Karpas-422 (cell line): ENCODE measurements around the gene EPHA2. TPM values are rescaled to one million over a fixed set of nuclear protein-coding genes. Genes with fewer than 3 reads are reported as not detected.

Experiments
- DNase-seq: peaks from one replicate; pipeline ENCODE4 v3.0.0-alpha.2; 2015
- H2AFZ ChIP-seq: fragments of 200-600 bp; sonication (generic); 2 replicates; pipeline ENCODE4 v1.6.1; 2014; ENCODE audit warnings: antibody characterized with exemption, low read length, mixed read lengths
- H3K27ac ChIP-seq: fragments of 200-600 bp; sonication (generic); 2 replicates; pipeline ENCODE4 v1.5.1; 2014; ENCODE audit warnings: mild to moderate bottlenecking, low read length, moderate library complexity
- H3K27me3 ChIP-seq: fragments of 200-600 bp; sonication (generic); 2 replicates; pipeline ENCODE4 v1.6.1; 2014; ENCODE audit warnings: low read length, mixed read lengths
- H3K36me3 ChIP-seq: fragments of 200-600 bp; sonication (generic); 2 replicates; pipeline ENCODE4 v1.6.1; 2014; ENCODE audit warnings: low read length, mixed read lengths; ENCODE audit not compliant: insufficient read depth
- H3K4me1 ChIP-seq: fragments of 200-600 bp; sonication (generic); 2 replicates; pipeline ENCODE4 v1.6.1; 2014; ENCODE audit warnings: mild to moderate bottlenecking, low read length, mixed read lengths
- H3K4me2 ChIP-seq: fragments of 200-600 bp; sonication (generic); 2 replicates; pipeline ENCODE4 v1.6.1; 2014; ENCODE audit warnings: low read length, low read depth, mild to moderate bottlenecking; ENCODE audit not compliant: poor library complexity, severe bottlenecking
- H3K4me3 ChIP-seq: fragments of 200-600 bp; sonication (generic); 2 replicates; pipeline ENCODE4 v1.5.1; 2014; ENCODE audit warnings: mild to moderate bottlenecking, antibody characterized with exemption, low read length, mixed read lengths
- H3K79me2 ChIP-seq: fragments of 200-600 bp; sonication (generic); 2 replicates; pipeline ENCODE4 v1.6.1; 2014; ENCODE audit warnings: mild to moderate bottlenecking, low read length, mixed read lengths
- H3K9ac ChIP-seq: fragments of 200-600 bp; sonication (generic); 2 replicates; pipeline ENCODE4 v1.6.0; 2014; ENCODE audit warnings: low read length
- H3K9me2 ChIP-seq: fragments of 200-600 bp; sonication (generic), shearing (Covaris generic); replicated peaks from 2 replicates; pipeline ENCODE4 v1.6.0; 2014; ENCODE audit warnings: mild to moderate bottlenecking, low read length, moderate library complexity; ENCODE audit not compliant: insufficient read depth
- H3K9me3 ChIP-seq: fragments of 300-700, 200-600 bp; sonication (generic); 2 replicates; pipeline ENCODE4 v1.6.1; 2014; ENCODE audit warnings: low read length, mixed read lengths
- H4K20me1 ChIP-seq: fragments of 200-600 bp; sonication (generic); 2 replicates; pipeline ENCODE4 v1.6.1; 2014; ENCODE audit warnings: mild to moderate bottlenecking, antibody characterized with exemption, low read length, low read depth; ENCODE audit not compliant: insufficient read depth
- total RNA-seq: library from RNA; depleted of rRNA; stranded (reverse); fragments of >200 nt; shearing (Covaris generic); gene quantifications from 2 replicates; pipeline ENCODE4 v1.2.3, GENCODE V29; 2014; ENCODE audit warnings: low replicate concordance

EPHA2 gene
- total RNA-seq, 1 experiment from 2014 or later: not detected

DNA sequence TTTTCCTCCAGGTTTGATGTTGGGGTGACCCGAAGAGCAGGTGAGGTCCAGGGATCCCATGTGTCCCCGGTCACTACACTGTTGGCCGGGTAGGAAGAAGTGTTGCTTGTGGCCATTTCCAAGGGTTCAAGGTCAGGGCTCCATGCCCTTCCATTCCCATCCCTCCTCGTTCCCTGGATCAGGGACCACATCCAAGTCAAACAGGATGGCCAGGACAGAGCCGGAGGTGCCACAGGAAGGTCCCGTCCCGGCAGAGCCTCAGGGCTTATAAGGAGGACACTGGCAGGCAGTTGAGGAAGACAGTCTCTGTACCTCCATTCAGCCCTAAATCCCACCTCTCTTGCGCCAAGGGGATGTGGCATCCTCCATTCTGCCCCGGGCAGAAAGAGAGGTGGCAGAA is 60.4 kb downstream of the EPHA2 start:
- Histone ChIP-seq H3K4me2 (no peak overlapping the region), H3K9me3 (no peaks in the 10 kb centered on the region), H3K4me1 (no peaks in the 10 kb centered on the region), H3K9ac (no peak overlapping the region), H4K20me1 (peaks cover 3% of the 10 kb centered on the region; the same call in 1 of the 2 replicates), H3K79me2 (no peaks in the 10 kb centered on the region), H3K27ac (no peak overlapping the region), H3K9me2 (no peaks in the 10 kb centered on the region), H3K4me3 (no peak overlapping the region), H3K27me3 (no peaks in the 10 kb centered on the region), H3K36me3 (no peaks in the 10 kb centered on the region), H2AFZ (no peak overlapping the region)
- peak; percentile 28 for DNase-seq

DNA sequence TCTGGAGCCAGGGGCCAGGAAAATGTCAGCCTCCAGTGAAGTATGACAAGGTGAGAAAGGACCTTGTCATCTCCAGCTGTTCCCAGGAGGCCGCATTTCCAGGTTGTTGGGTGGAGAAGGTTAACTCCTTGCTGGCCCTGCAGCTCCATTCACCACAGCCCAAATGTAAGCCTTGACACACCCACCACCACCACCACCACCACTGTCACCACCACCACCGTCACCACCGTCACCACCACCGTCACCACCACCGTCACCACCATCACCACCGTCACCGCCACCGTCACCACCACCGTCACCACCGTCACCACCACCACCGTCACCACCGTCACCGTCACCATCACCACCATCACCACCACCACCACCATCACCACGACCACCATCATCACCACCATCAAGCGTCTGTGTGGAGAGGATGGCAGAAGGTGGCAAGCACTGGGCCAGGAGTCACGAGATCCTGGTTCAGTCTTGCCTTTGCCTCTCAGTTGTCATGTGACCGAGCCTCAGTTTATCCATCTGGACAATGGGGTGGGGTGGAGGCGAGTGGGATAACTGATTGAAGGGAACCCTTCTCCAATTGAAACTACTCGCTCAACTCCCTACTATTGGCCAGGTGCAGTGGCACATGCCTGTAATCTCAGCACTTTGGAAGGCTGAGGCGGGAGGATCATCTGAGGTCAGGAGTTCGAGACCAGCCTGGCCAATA is 61.3 kb downstream of the EPHA2 start:
- Histone ChIP-seq H3K4me3 (no peak overlapping the region), H2AFZ (no peak overlapping the region), H3K9ac (no peak overlapping the region), H3K9me2 (no peaks in the 10 kb centered on the region), H3K27ac (no peak overlapping the region), H3K4me2 (no peak overlapping the region), H3K36me3 (no peaks in the 10 kb centered on the region), H3K27me3 (no peaks in the 10 kb centered on the region), H3K9me3 (no peaks in the 10 kb centered on the region), H3K4me1 (no peaks in the 10 kb centered on the region), H3K79me2 (no peaks in the 10 kb centered on the region), H4K20me1 (peaks cover 3% of the 10 kb centered on the region; the same call in 1 of the 2 replicates)
- no peak for DNase-seq

DNA sequence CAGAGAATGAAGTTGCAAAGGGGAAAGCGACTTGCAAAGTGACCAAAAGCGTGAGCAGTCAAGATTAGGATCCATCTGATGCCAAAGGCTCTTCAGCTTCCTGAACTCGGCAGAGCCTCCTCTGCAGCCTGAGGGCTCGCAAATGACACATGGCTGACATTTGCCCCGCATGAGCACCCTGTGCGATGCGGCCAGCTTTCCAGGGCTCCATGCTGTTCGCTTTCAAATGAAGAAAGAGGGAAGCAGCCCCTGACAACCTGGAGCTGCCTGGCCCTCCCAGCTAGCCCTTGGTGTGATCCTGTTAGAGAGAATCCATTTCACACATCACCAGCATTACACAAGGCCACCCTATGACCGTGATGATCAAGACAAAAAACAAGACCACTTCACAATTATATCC is 62.3 kb downstream of the EPHA2 start:
- H3K4me1 ChIP-seq: peaks cover 7% of the 10 kb centered on the region
- no peaks in the 10 kb centered on the region for H3K27me3 ChIP-seq
- no peaks in the 10 kb centered on the region for H3K9me3 ChIP-seq
- no peak overlapping the region for H3K4me2 ChIP-seq
- no peak overlapping the region for H3K4me3 ChIP-seq
- H3K27ac ChIP-seq: no peak overlapping the region
- H2AFZ ChIP-seq: no peak overlapping the region
- no peaks in the 10 kb centered on the region for H3K9me2 ChIP-seq
- no peaks in the 10 kb centered on the region for H3K36me3 ChIP-seq
- H3K9ac ChIP-seq: no peak overlapping the region
- no peaks in the 10 kb centered on the region for H3K79me2 ChIP-seq
- H4K20me1 ChIP-seq: peaks cover 3% of the 10 kb centered on the region; the same call in 1 of the 2 replicates
- DNase-seq: no peak

DNA sequence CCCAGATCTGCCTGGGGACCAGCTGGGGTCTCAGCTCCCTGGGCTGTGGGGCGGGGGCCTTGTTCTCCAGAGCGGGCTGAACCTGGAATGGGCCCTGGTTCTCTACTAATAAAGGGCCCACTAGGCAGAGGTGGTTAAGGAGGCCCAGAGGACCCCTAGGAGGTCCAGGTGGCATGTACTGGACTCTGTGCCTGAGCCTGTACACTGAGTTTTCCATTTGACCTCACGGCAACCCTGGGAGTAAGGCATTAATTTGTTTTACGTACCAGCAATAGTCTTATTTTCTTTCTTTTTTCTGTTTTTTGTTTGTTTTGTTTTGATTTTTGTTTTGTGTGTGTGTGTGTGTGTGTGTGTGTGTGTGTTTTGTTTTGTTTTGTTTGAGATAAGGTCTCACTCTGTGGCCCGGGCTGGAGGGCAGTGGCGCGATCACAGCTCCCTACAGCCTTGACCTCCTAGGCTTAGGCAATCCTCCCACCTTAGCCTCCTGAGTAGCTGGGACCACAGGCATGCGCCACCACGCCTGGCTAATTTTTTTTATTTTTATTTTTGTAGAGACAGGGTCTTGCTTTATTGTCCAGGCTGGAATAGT is 62.9 kb downstream of the EPHA2 start:
- H4K20me1 ChIP-seq: peaks cover 3% of the 10 kb centered on the region; the same call in 1 of the 2 replicates
- H3K4me2 ChIP-seq: no peak overlapping the region
- H3K4me1 ChIP-seq: peaks cover 11% of the 10 kb centered on the region
- peak; percentile 19 for DNase-seq
- no peaks in the 10 kb centered on the region for H3K27me3 ChIP-seq
- no peak overlapping the region for H3K9ac ChIP-seq
- H3K4me3 ChIP-seq: no peak overlapping the region
- no peak overlapping the region for H3K27ac ChIP-seq
- H3K36me3 ChIP-seq: no peaks in the 10 kb centered on the region
- H3K9me2 ChIP-seq: no peaks in the 10 kb centered on the region
- no peak overlapping the region for H2AFZ ChIP-seq
- no peaks in the 10 kb centered on the region for H3K79me2 ChIP-seq
- H3K9me3 ChIP-seq: no peaks in the 10 kb centered on the region

DNA sequence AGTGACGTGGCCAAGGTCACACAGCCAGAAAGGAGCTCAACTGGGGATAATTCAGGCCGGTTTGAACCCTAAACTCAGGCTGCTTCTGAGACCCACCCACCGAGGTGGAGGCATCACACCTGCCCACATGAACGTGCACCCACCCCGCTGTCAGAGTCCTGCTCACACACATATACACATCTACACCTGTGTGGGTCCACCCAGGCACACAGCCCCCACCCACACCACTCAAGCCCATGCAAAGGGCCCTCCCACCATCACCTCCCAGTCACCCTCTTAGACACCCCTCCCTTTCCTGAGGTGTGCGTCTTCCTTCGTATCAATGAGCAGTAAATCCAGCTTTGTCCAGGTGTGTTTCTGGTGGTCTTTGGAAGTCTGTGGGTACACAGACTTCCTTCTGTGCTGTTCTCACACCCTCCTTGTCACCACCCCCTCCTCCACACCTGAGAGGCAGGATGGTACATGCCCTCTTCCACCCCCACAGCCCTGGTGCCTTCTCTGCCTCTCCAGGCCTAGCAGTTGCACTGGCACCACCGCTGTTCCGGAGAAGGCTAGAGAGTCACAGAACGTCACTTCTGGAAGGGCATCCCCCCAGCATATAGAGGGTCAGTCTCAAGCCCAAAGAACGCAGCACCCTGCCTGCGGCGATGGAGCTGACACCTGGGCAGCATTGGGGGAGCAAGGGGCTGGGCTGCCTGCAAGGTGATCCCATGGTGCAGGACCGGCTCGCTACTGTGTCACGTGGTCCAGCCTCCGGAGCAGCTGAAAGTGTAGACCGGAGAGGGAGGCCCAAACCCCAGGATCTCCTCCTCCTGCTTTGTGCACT is 63.6 kb downstream of the EPHA2 start:
- H3K4me1 ChIP-seq: peaks cover 11% of the 10 kb centered on the region
- no peak overlapping the region for H3K27ac ChIP-seq
- no peaks in the 10 kb centered on the region for H3K27me3 ChIP-seq
- no peak overlapping the region for H3K9ac ChIP-seq
- H4K20me1 ChIP-seq: peaks cover 3% of the 10 kb centered on the region; the same call in 1 of the 2 replicates
- DNase-seq: peak; percentile 34
- no peaks in the 10 kb centered on the region for H3K9me2 ChIP-seq
- no peak overlapping the region for H2AFZ ChIP-seq
- H3K79me2 ChIP-seq: no peaks in the 10 kb centered on the region
- H3K36me3 ChIP-seq: no peaks in the 10 kb centered on the region
- H3K4me3 ChIP-seq: no peak overlapping the region
- no peaks in the 10 kb centered on the region for H3K9me3 ChIP-seq
- no peak overlapping the region for H3K4me2 ChIP-seq

DNA sequence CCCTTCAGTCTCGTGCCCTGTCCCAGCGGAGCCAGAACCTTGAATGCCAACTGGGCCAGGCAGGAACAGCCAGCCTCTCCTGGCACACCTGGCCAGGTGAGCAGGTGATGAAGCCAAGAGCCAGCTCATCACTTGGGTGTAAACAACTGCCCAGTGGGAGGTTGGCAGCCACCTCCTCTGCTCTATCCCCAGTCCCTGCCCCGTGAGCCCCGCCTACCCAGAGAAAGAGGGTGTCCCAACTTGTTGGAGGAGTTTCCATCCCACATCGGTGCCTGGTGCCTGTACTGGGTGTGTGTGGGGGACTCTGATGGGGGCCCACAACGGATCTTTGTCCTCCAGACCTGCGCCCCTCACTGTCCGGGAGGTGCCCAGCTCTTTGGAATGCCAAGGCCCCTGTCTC is 64.6 kb downstream of the EPHA2 start:
- no peak overlapping the region for H2AFZ ChIP-seq
- no peaks in the 10 kb centered on the region for H3K79me2 ChIP-seq
- H3K4me2 ChIP-seq: no peak overlapping the region
- peaks cover 1% of the 10 kb centered on the region; the same call in 1 of the 2 replicates for H4K20me1 ChIP-seq
- H3K9me2 ChIP-seq: no peaks in the 10 kb centered on the region
- no peaks in the 10 kb centered on the region for H3K36me3 ChIP-seq
- no peak overlapping the region for H3K27ac ChIP-seq
- H3K4me3 ChIP-seq: no peak overlapping the region
- H3K9ac ChIP-seq: no peak overlapping the region
- no peak for DNase-seq
- H3K4me1 ChIP-seq: peaks cover 11% of the 10 kb centered on the region
- H3K9me3 ChIP-seq: no peaks in the 10 kb centered on the region
- no peaks in the 10 kb centered on the region for H3K27me3 ChIP-seq

DNA sequence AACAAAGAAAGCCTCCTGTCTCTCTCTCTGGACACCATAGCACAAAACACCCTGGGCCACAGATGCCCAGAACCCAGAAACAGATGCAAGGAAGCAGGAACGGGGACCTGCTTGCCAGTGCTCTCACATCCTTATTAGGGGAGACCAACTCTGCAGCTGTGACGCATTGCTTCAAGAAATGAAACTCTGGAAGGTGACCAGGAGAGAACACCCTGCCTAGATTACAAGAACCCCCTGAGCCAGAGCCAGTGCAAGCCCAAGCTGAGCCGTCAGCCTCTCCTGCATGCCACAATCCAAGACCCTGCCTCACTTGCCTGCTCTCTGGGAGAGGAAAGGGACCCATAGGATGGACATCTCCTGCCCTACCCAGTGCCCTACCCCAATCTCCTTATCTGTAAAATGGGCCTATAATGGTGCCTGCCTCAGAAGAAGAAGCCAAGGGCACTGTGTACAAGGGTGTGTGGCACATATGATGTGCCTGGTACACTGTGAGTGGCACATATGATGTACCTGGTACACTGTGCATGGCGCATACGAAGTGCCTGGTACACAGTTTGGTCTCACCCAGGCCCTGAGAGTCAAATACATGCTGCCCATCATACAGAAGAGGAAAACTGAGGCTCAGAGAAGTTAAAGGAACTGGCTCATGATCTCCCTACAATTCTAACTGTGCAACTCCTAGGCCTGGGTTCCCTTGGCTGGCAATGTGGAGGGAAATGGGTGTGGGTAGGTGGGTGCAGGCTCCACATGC is 65.6 kb downstream of the EPHA2 start:
- no peaks in the 10 kb centered on the region for H4K20me1 ChIP-seq
- H3K9me2 ChIP-seq: no peaks in the 10 kb centered on the region
- no peaks in the 10 kb centered on the region for H3K27me3 ChIP-seq
- no peaks in the 10 kb centered on the region for H3K9me3 ChIP-seq
- no peak overlapping the region for H2AFZ ChIP-seq
- H3K4me2 ChIP-seq: no peak overlapping the region
- no peak overlapping the region for H3K4me3 ChIP-seq
- peak; percentile 37 for DNase-seq
- H3K27ac ChIP-seq: no peak overlapping the region
- no peaks in the 10 kb centered on the region for H3K79me2 ChIP-seq
- no peaks in the 10 kb centered on the region for H3K36me3 ChIP-seq
- H3K9ac ChIP-seq: no peak overlapping the region
- peaks cover 11% of the 10 kb centered on the region for H3K4me1 ChIP-seq
